Mesothelial cell of epicardium (in vitro differentiated cells): Measurements from ENCODE around the gene FGF14. TPM values are rescaled to one million over a fixed set of nuclear protein-coding genes. Genes with fewer than 3 reads are reported as not detected.

ENCODE experiments used
- DNase-seq, 2 experiments: peaks; one replicate each; pipeline ENCODE4 v3.0.0; 2021; ENCODE audit warnings: low spot score in 2 of 2; ENCODE audit not compliant: unreplicated experiment in 2 of 2
- H3K27ac Mint-ChIP-seq: 2 replicates; pipeline ENCODE4 v1.8.0; 2021; ENCODE audit warnings: mixed read lengths
- H3K27me3 Mint-ChIP-seq: 2 replicates; pipeline ENCODE4 v1.8.0; 2021; ENCODE audit warnings: low read depth, mixed read lengths
- H3K36me3 Mint-ChIP-seq: 2 replicates; pipeline ENCODE4 v1.8.0; 2021; ENCODE audit warnings: mixed read lengths
- H3K4me1 Mint-ChIP-seq: 2 replicates; pipeline ENCODE4 v1.8.0; 2021; ENCODE audit warnings: mixed read lengths
- H3K4me3 Mint-ChIP-seq: 2 replicates; pipeline ENCODE4 v1.8.0; 2021; ENCODE audit warnings: mild to moderate bottlenecking, moderate library complexity, mixed read lengths
- H3K9me3 Mint-ChIP-seq: 2 replicates; pipeline ENCODE4 v1.8.0; 2021; ENCODE audit warnings: mixed read lengths
- CTCF ChIP-seq: fragments of 200-600 bp; sonication (generic); IDR thresholded peaks from one replicate; pipeline ENCODE4 v1.5.0; 2021; ENCODE audit warnings: antibody characterized with exemption; ENCODE audit not compliant: unreplicated experiment
- total RNA-seq: library from RNA; stranded (reverse); gene quantifications from 3 replicates; pipeline ENCODE4 v1.2.1, GENCODE V29; 2021

The FGF14 gene
- total RNA-seq, 1 donor from 2014 or later: 0.02 TPM

- no peaks in the 10 kb centered on the region for H3K9me3 Mint-ChIP-seq
- peaks cover 21% of the 10 kb centered on the region for H3K27me3 Mint-ChIP-seq
- H3K27ac Mint-ChIP-seq: no peak overlapping the region
- H3K36me3 Mint-ChIP-seq: no peaks in the 10 kb centered on the region
- H3K4me1 Mint-ChIP-seq: no peaks in the 10 kb centered on the region
- no peak overlapping the region for H3K4me3 Mint-ChIP-seq
- TF ChIP-seq CTCF: no peak
- no peak for DNase-seq
Measured at GRCh38 chr13:102236830-102237229, 165.0 kb downstream of the FGF14 start.

GRCh38 chr13:102236341-102236740 is 165.5 kb downstream of the FGF14 start:
- Mint-ChIP-seq H3K9me3 (no peaks in the 10 kb centered on the region), H3K4me1 (no peaks in the 10 kb centered on the region), H3K27me3 (peaks cover 21% of the 10 kb centered on the region), H3K36me3 (no peaks in the 10 kb centered on the region), H3K27ac (no peak overlapping the region), H3K4me3 (no peak overlapping the region)
- no peak for DNase-seq
- TF ChIP-seq CTCF: no peak

- no peaks in the 10 kb centered on the region for H3K36me3 Mint-ChIP-seq
- H3K4me1 Mint-ChIP-seq: no peaks in the 10 kb centered on the region
- no peaks in the 10 kb centered on the region for H3K9me3 Mint-ChIP-seq
- H3K4me3 Mint-ChIP-seq: no peak overlapping the region
- H3K27me3 Mint-ChIP-seq: peaks cover 17% of the 10 kb centered on the region
- no peak overlapping the region for H3K27ac Mint-ChIP-seq
- DNase-seq: no peak
- no peak for TF ChIP-seq CTCF
Measured at GRCh38 chr13:102235689-102236088, 166.2 kb downstream of the FGF14 start.

GRCh38 chr13:102234618-102235017 is 167.2 kb downstream of the FGF14 start:
- no peak for DNase-seq
- H3K9me3 Mint-ChIP-seq: no peaks in the 10 kb centered on the region
- no peak for TF ChIP-seq CTCF
- H3K27ac Mint-ChIP-seq: no peak overlapping the region
- H3K27me3 Mint-ChIP-seq: peaks cover 15% of the 10 kb centered on the region
- H3K36me3 Mint-ChIP-seq: no peaks in the 10 kb centered on the region
- no peak overlapping the region for H3K4me3 Mint-ChIP-seq
- H3K4me1 Mint-ChIP-seq: no peaks in the 10 kb centered on the region

- DNase-seq: no peak
- no peaks in the 10 kb centered on the region for H3K9me3 Mint-ChIP-seq
- TF ChIP-seq CTCF: no peak
- no peak overlapping the region for H3K27ac Mint-ChIP-seq
- no peak overlapping the region for H3K4me3 Mint-ChIP-seq
- peaks cover 17% of the 10 kb centered on the region for H3K27me3 Mint-ChIP-seq
- no peaks in the 10 kb centered on the region for H3K36me3 Mint-ChIP-seq
- no peaks in the 10 kb centered on the region for H3K4me1 Mint-ChIP-seq
Measured at GRCh38 chr13:102233566-102234208, 168.2 kb downstream of the FGF14 start.

- no peak for TF ChIP-seq CTCF
- H3K36me3 Mint-ChIP-seq: no peaks in the 10 kb centered on the region
- no peak overlapping the region for H3K4me3 Mint-ChIP-seq
- no peaks in the 10 kb centered on the region for H3K4me1 Mint-ChIP-seq
- peaks cover 17% of the 10 kb centered on the region for H3K27me3 Mint-ChIP-seq
- no peak for DNase-seq
- H3K9me3 Mint-ChIP-seq: no peaks in the 10 kb centered on the region
- no peak overlapping the region for H3K27ac Mint-ChIP-seq
Measured at GRCh38 chr13:102231479-102231878, 170.4 kb downstream of the FGF14 start.
